RWPE1 (cell line): Measurements from ENCODE around the gene SYNGAP1.

Source experiments
- CTCF ChIA-PET: fragments of 350-600 bp; sonication (Branson Sonifier 250); formaldehyde crosslinking; extraction: SDS; loops from one replicate; lab custom pipeline; 2021; lab: Yijun Ruan, JAX
- POLR2A ChIA-PET: fragments of 400-600 bp; formaldehyde crosslinking; extraction: SDS; loops from one replicate; lab custom pipeline; 2020; ENCODE audit warnings: antibody characterized with exemption; ENCODE audit not compliant: low non-redundant PET; lab: Yijun Ruan, JAX
- DNase-seq: peaks from one replicate; pipeline ENCODE4 v3.0.0; 2012; ENCODE audit warnings: low spot score
- H3K27ac ChIP-seq: fragments of 450-650 bp; 2 replicates; pipeline ENCODE4 v1.5.1; 2017
- CTCF ChIP-seq: fragments of 450-650 bp; conservative IDR thresholded peaks from 2 replicates; pipeline ENCODE4 v1.5.1; 2017; ENCODE audit warnings: low read depth, mild to moderate bottlenecking

The SYNGAP1 gene

GRCh38 chr6:33380272-33380981, 39.4 kb upstream of the SYNGAP1 start:
- peak overlapping the region; percentile 71 for H3K27ac ChIP-seq
- ChIA-PET POLR2A (no interaction called here), CTCF (interaction anchor here (0.6 kb wide), 1 partner anchor 675 kb away, joined by 3 read pairs; no protein-coding TSS in a partner anchor)
- TF ChIP-seq CTCF = no peak
- no peak for DNase-seq

- H3K27ac ChIP-seq = peak overlapping the region; percentile 52
- ChIA-PET POLR2A (no interaction called here), CTCF (interaction anchor here (0.6 to 0.8 kb wide), 11 partner anchors 18 to 1450 kb away, joined by 3 to 8 read pairs (median 3); a partner anchor contains a TSS)
- no peak for TF ChIP-seq CTCF
- DNase-seq = no peak
These were observed 36.3 kb upstream of the SYNGAP1 start for GRCh38 chr6:33383427-33384185.

GRCh38 chr6:33384581-33385020, 35.3 kb upstream of the SYNGAP1 start:
- TF ChIP-seq CTCF = peak; percentile 65
- peak; percentile 53 for DNase-seq
- H3K27ac ChIP-seq = peak overlapping the region; percentile 52
- POLR2A ChIA-PET = no interaction called here
- CTCF ChIA-PET = interaction anchor here (0.6 to 0.8 kb wide), 12 partner anchors 9 to 1451 kb away, joined by 3 to 8 read pairs (median 3); a partner anchor contains a TSS

- no peak for TF ChIP-seq CTCF
- H3K27ac ChIP-seq = no peak overlapping the region
- DNase-seq = no peak
- ChIA-PET CTCF (interaction anchor here (0.7 to 1.0 kb wide), 2 partner anchors 13 to 46 kb away, joined by 3 read pairs; no protein-coding TSS in a partner anchor), POLR2A (no interaction called here)
These were observed 29.7 kb upstream of the SYNGAP1 start for GRCh38 chr6:33390173-33390572.

- no peak for DNase-seq
- ChIA-PET CTCF (interaction anchor here (0.7 to 1.3 kb wide), 7 partner anchors 11 to 114 kb away, joined by 3 to 6 read pairs (median 3); partner anchors contain the start of gene B3GALT4), POLR2A (no interaction called here)
- TF ChIP-seq CTCF = no peak
- peak overlapping the region; percentile 93 for H3K27ac ChIP-seq
These were observed 29.0 kb upstream of the SYNGAP1 start for GRCh38 chr6:33390767-33391277.

GRCh38 chr6:33391278-33391921, 28.5 kb upstream of the SYNGAP1 start, which contains the start of gene KIFC1:
Gene KIFC1, plus strand, starts transcription at chr6:33391823. Its CDS starts 163 bp downstream, at chr6:33391986.
- peak within 1 kb of the TSS; percentile 93 for H3K27ac ChIP-seq

More at GRCh38 chr6:33391278-33391921, 28.5 kb upstream of the SYNGAP1 start, which contains the start of gene KIFC1:
- DNase-seq = peak; percentile 98
- TF ChIP-seq CTCF = peak; percentile 98
- POLR2A ChIA-PET = no interaction called here
- CTCF ChIA-PET = interaction anchor here (0.6 to 1.3 kb wide), 7 partner anchors 9 to 114 kb away, joined by 3 to 6 read pairs (median 4); partner anchors contain the start of gene B3GALT4
